Coronary artery (tissue), 2 donors: ENCODE results near the gene ABR.
A peak's percentile ranks its signal among the peaks of the same experiment; 100 is the strongest.
"Not testable (repeated sequence)": the region's sequence is repeated elsewhere in the genome, so short reads cannot be mapped to it uniquely, and the experiment has no call there.

Experiments used
- DNase-seq: peaks from one replicate; pipeline ENCODE4 v3.0.0-alpha.2; 2017; ENCODE audit warnings: low spot score
- H3K27ac ChIP-seq, 2 donors: fragments of 200-600 bp; sonication (generic); one replicate each; pipeline ENCODE4 v1.5.1; 2016 to 2019
- H3K4me3 ChIP-seq: fragments of 200-600 bp; sonication (generic); 2 replicates; pipeline ENCODE4 v1.5.1; 2016; ENCODE audit warnings: mild to moderate bottlenecking, moderate library complexity
- CTCF ChIP-seq: fragments of 200-600 bp; sonication (generic); IDR thresholded peaks from one replicate; pipeline ENCODE4 v1.5.1; 2019; ENCODE audit warnings: antibody characterized with exemption

Gene ABR

GRCh38 chr17:1045456-1045855, 134.3 kb downstream of the ABR start:
- no peak for DNase-seq
- peak overlapping the region; percentile 92 to 97 for H3K27ac ChIP-seq
- no peak overlapping the region for H3K4me3 ChIP-seq
- no peak for TF ChIP-seq CTCF

GRCh38 chr17:1044387-1045009, 135.3 kb downstream of the ABR start:
- not testable (repeated sequence) for DNase-seq
- Histone ChIP-seq H3K4me3 (peak overlapping the region; percentile 63), H3K27ac (peak overlapping the region; percentile 87 to 92)

GRCh38 chr17:1043601-1044251, 136.1 kb downstream of the ABR start:
- TF ChIP-seq CTCF: no peak
- DNase-seq: peak; percentile 93
- H3K27ac ChIP-seq: peak overlapping the region; percentile 87 to 92
- H3K4me3 ChIP-seq: peak overlapping the region; percentile 63

GRCh38 chr17:1042486-1042885, 137.3 kb downstream of the ABR start:
- peak overlapping the region in 1 of 2 donors; percentile 58 for H3K27ac ChIP-seq
- no peak for TF ChIP-seq CTCF
- DNase-seq: no peak
- no peak overlapping the region for H3K4me3 ChIP-seq

GRCh38 chr17:1041746-1042145, 138.0 kb downstream of the ABR start:
- no peak for DNase-seq
- TF ChIP-seq CTCF: no peak
- H3K4me3 ChIP-seq: no peak overlapping the region
- H3K27ac ChIP-seq: no peak overlapping the region

GRCh38 chr17:1040216-1040600, 139.6 kb downstream of the ABR start:
- peak overlapping the region; percentile 53 for H3K4me3 ChIP-seq
- no peak for TF ChIP-seq CTCF
- no peak for DNase-seq
- H3K27ac ChIP-seq: peak overlapping the region; percentile 22 to 81

GRCh38 chr17:1039511-1040215, 140.1 kb downstream of the ABR start:
- peak overlapping the region; percentile 22 to 81 for H3K27ac ChIP-seq
- peak overlapping the region; percentile 53 for H3K4me3 ChIP-seq
- DNase-seq: no peak
- no peak for TF ChIP-seq CTCF
